K562 (cell line): ENCODE results near the gene MALAT1. TPM values are rescaled to one million over a fixed set of nuclear protein-coding genes. Genes with fewer than 3 reads are reported as not detected.
A peak's percentile ranks its signal among the peaks of the same experiment; 100 is the strongest.

Experiments used
- CREBBP ChIP-seq: IDR thresholded peaks from one replicate; pipeline ENCODE4 v1.6.1; 2012; ENCODE audit warnings: low read depth, mild to moderate bottlenecking, control low read depth, inconsistent platforms, low read length
- ETV6 ChIP-seq, 3 experiments: fragments of 150-350 bp in 1 of 3; sonication (generic) in 1 of 3; formaldehyde crosslinking in 1 of 3; IDR thresholded peaks; 2 replicates each; pipeline versions ENCODE4 v1.6.1 to v1.8.0; 2014 to 2022; ENCODE audit warnings: borderline replicate concordance in 2 of 3, low read depth in 2 of 3, antibody characterized with exemption in 1 of 3, low read length in 1 of 3, mild to moderate bottlenecking in 1 of 3, missing genetic modification reagents in 1 of 3
- FOXK2 ChIP-seq, 2 experiments: fragments of 450-650 bp; IDR thresholded peaks in 1 of 2; conservative IDR thresholded peaks in 1 of 2; 2 replicates each; pipeline ENCODE4 v1.6.1; 2016; ENCODE audit warnings: low read depth in 2 of 2, mild to moderate bottlenecking in 1 of 2
- IRF9 ChIP-seq: fragments of 450-650 bp; IDR thresholded peaks from 2 replicates; pipeline ENCODE4 v1.6.1; 2016; ENCODE audit warnings: missing biosample characterization, missing genetic modification characterization
- MAFK ChIP-seq: IDR thresholded peaks from 2 replicates; pipeline ENCODE4 v1.6.1; 2011; ENCODE audit warnings: low read length, improper control_type of control experiment
- RFX7 ChIP-seq: fragments of 250-450 bp; sonication (Bioruptor Pico); IDR thresholded peaks from 2 replicates; pipeline ENCODE4 v1.5.1; 2021; ENCODE audit warnings: mild to moderate bottlenecking
- SMARCE1 ChIP-seq: fragments of 450-650 bp; IDR thresholded peaks from 2 replicates; pipeline ENCODE4 v1.7.1; 2016; ENCODE audit warnings: mild to moderate bottlenecking
- SOX6 ChIP-seq: fragments of 450-650 bp; IDR thresholded peaks from 2 replicates; pipeline ENCODE4 v1.6.1; 2014; ENCODE audit warnings: mild to moderate bottlenecking
- TAL1 ChIP-seq: fragments of 450-650 bp; IDR thresholded peaks from 2 replicates; pipeline ENCODE4 v1.6.1; 2016; ENCODE audit warnings: mild to moderate bottlenecking
- ZNF253 ChIP-seq: fragments of 250-450 bp; sonication (Bioruptor Pico); conservative IDR thresholded peaks from 2 replicates; pipeline ENCODE4 v1.6.1; 2021; ENCODE audit warnings: mild to moderate bottlenecking
- ZNF766 ChIP-seq: fragments of 200-800 bp; sonication (Bioruptor generic); conservative IDR thresholded peaks from 2 replicates; pipeline ENCODE4 v1.6.1; 2016; ENCODE audit warnings: missing genetic modification characterization, missing compliant biosample characterization
- ZNF830 ChIP-seq: fragments of 250-450 bp; sonication (Bioruptor Pico); IDR thresholded peaks from 2 replicates; pipeline ENCODE4 v1.5.0; 2021; ENCODE audit warnings: mild to moderate bottlenecking
- ZSCAN32 ChIP-seq: fragments of 450-650 bp; formaldehyde crosslinking; IDR thresholded peaks from 2 replicates; pipeline ENCODE4 v1.4.0; 2020; ENCODE audit warnings: mild to moderate bottlenecking, moderate library complexity
- polyA plus RNA-seq, 8 experiments: library from polyadenylated mRNA; depleted of rRNA in 4 of 8; stranded (reverse) in 5 of 8; unstranded in 3 of 8; fragments of >200 nt; fragmentation: Nextera tagmentation in 2 of 8; fragmentation: Illumina TruSeq in 1 of 8; extraction: Ambion mirVana in 2 of 8; extraction: Trizol in 1 of 8; gene quantifications; 2 replicates each; pipeline versions ENCODE4 v1.2.1 to v1.2.3, GENCODE V29; 2011 to 2014; ENCODE audit warnings: inconsistent platforms in 1 of 8, missing spikeins in 1 of 8
- total RNA-seq, 7 experiments: library from RNA; depleted of rRNA in 6 of 7; stranded (reverse); fragments of >200 nt in 6 of 7; fragmentation: Illumina TruSeq in 2 of 7; extraction: Trizol in 2 of 7; gene quantifications; 2 replicates each; pipeline versions ENCODE4 v1.2.1 to v1.2.3, GENCODE V29; 2011 to 2021; ENCODE audit warnings: low replicate concordance in 1 of 7
- TF ChIP-seq, protein P1 (sequence below): fragments of 450-650 bp; IDR thresholded peaks from 2 replicates; pipeline ENCODE4 v1.6.1; 2018; ENCODE audit not compliant: partially characterized antibody
- TF ChIP-seq, protein P2 (sequence below), 2 experiments: fragments of 250-450 bp in 1 of 2; fragments of 450-650 bp in 1 of 2; sonication (Bioruptor Pico) in 1 of 2; IDR thresholded peaks; 2 replicates each; pipeline versions ENCODE4 v1.6.1 to v1.8.0; 2016 to 2021; ENCODE audit warnings: mild to moderate bottlenecking in 2 of 2, moderate library complexity in 2 of 2, missing compliant biosample characterization in 1 of 2, missing genetic modification characterization in 1 of 2
- TF ChIP-seq, protein P3 (sequence below): sonication (generic); formaldehyde crosslinking; IDR thresholded peaks from 2 replicates; pipeline ENCODE4 v1.8.1; 2023; ENCODE audit warnings: missing genetic modification reagents, mild to moderate bottlenecking, borderline replicate concordance

MALAT1 gene
- total and polyA plus RNA-seq, 9 of the 15 experiments (the other 6 are each of a cell fraction or from before 2014, with no cell fraction given): 363 to 8,715 (median 2,351) TPM

GRCh38 chr11:65502555-65503367 lies 3.9 kb downstream of the MALAT1 start (continued):
- TF ChIP-seq, protein P1, sequence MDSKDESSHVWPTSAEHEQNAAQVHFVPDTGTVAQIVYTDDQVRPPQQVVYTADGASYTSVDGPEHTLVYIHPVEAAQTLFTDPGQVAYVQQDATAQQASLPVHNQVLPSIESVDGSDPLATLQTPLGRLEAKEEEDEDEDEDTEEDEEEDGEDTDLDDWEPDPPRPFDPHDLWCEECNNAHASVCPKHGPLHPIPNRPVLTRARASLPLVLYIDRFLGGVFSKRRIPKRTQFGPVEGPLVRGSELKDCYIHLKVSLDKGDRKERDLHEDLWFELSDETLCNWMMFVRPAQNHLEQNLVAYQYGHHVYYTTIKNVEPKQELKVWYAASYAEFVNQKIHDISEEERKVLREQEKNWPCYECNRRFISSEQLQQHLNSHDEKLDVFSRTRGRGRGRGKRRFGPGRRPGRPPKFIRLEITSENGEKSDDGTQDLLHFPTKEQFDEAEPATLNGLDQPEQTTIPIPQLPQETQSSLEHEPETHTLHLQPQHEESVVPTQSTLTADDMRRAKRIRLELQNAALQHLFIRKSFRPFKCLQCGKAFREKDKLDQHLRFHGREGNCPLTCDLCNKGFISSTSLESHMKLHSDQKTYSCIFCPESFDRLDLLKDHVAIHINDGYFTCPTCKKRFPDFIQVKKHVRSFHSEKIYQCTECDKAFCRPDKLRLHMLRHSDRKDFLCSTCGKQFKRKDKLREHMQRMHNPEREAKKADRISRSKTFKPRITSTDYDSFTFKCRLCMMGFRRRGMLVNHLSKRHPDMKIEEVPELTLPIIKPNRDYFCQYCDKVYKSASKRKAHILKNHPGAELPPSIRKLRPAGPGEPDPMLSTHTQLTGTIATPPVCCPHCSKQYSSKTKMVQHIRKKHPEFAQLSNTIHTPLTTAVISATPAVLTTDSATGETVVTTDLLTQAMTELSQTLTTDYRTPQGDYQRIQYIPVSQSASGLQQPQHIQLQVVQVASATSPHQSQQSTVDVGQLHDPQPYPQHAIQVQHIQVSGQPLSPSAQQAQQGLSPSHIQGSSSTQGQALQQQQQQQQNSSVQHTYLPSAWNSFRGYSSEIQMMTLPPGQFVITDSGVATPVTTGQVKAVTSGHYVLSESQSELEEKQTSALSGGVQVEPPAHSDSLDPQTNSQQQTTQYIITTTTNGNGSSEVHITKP: no peak
- peak; percentile 25; the same call in 1 of the 2 replicates for TF ChIP-seq TAL1
- TF ChIP-seq FOXK2 (conservative IDR thresholded peaks at IDR 0.05 in 1 of 2, IDR thresholded peaks at IDR 0.05 in 1 of 2; ENCODE audit: low read depth in 2 of 2): no peak
- TF ChIP-seq, protein P2, sequence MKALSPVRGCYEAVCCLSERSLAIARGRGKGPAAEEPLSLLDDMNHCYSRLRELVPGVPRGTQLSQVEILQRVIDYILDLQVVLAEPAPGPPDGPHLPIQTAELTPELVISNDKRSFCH (CRISPR knock-in tag; IDR thresholded peaks at IDR 0.05): no peak
- TF ChIP-seq, protein P2 (tag; IDR thresholded peaks at IDR 0.05): no peak
- no peak for TF ChIP-seq ZNF766
- peak; percentile 68; the same call in 1 of the 2 replicates for TF ChIP-seq SMARCE1
- TF ChIP-seq ZSCAN32 (CRISPR knock-in tag): peak; percentile 84
- TF ChIP-seq CREBBP: no peak
- TF ChIP-seq ZNF830 (CRISPR knock-in tag): 0 out of 2 replicates have a peak, but pooled peaks have one; percentile 69
- peak; percentile 94 for TF ChIP-seq RFX7 (CRISPR knock-in tag)
- no peak for TF ChIP-seq IRF9 (tag)
- TF ChIP-seq SOX6: no peak; the same call in 1 of the 2 replicates
- TF ChIP-seq ETV6 (IDR thresholded peaks at IDR 0.05; ENCODE audit: borderline replicate concordance in 1 of 2, low read depth in 2 of 2, low read length in 1 of 2): no peak
- no peak; the same call in 1 of the 2 replicates for TF ChIP-seq ETV6 (CRISPR knock-in tag; IDR thresholded peaks at IDR 0.05; ENCODE audit: borderline replicate concordance)
- TF ChIP-seq, protein P3, sequence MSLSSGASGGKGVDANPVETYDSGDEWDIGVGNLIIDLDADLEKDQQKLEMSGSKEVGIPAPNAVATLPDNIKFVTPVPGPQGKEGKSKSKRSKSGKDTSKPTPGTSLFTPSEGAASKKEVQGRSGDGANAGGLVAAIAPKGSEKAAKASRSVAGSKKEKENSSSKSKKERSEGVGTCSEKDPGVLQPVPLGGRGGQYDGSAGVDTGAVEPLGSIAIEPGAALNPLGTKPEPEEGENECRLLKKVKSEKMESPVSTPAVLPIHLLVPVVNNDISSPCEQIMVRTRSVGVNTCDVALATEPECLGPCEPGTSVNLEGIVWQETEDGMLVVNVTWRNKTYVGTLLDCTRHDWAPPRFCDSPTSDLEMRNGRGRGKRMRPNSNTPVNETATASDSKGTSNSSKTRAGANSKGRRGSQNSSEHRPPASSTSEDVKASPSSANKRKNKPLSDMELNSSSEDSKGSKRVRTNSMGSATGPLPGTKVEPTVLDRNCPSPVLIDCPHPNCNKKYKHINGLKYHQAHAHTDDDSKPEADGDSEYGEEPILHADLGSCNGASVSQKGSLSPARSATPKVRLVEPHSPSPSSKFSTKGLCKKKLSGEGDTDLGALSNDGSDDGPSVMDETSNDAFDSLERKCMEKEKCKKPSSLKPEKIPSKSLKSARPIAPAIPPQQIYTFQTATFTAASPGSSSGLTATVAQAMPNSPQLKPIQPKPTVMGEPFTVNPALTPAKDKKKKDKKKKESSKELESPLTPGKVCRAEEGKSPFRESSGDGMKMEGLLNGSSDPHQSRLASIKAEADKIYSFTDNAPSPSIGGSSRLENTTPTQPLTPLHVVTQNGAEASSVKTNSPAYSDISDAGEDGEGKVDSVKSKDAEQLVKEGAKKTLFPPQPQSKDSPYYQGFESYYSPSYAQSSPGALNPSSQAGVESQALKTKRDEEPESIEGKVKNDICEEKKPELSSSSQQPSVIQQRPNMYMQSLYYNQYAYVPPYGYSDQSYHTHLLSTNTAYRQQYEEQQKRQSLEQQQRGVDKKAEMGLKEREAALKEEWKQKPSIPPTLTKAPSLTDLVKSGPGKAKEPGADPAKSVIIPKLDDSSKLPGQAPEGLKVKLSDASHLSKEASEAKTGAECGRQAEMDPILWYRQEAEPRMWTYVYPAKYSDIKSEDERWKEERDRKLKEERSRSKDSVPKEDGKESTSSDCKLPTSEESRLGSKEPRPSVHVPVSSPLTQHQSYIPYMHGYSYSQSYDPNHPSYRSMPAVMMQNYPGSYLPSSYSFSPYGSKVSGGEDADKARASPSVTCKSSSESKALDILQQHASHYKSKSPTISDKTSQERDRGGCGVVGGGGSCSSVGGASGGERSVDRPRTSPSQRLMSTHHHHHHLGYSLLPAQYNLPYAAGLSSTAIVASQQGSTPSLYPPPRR: peak; percentile 78; the same call in 1 of the 2 replicates
- TF ChIP-seq MAFK: no peak
- TF ChIP-seq ZNF253 (CRISPR knock-in tag): peak; percentile 94
